HG02840 (cell line): ENCODE results near the gene TMEM225B.
"Not testable (repeated sequence)": the region's sequence is repeated elsewhere in the genome, so short reads cannot be mapped to it uniquely, and the experiment has no call there.

Experiments
- ATAC-seq: cut with Tn5 transposase; IDR thresholded peaks from one replicate; pipeline ENCODE4 v1.9.1; 2021; ENCODE audit warnings: mild to moderate bottlenecking, moderate library complexity, moderate number of reproducible peaks; ENCODE audit not compliant: unreplicated experiment, low FRiP score

Gene TMEM225B

GRCh38 chr7:99579281-99579955 lies 18.6 kb upstream of the TMEM225B start:
- ATAC-seq, result no peak

DNA sequence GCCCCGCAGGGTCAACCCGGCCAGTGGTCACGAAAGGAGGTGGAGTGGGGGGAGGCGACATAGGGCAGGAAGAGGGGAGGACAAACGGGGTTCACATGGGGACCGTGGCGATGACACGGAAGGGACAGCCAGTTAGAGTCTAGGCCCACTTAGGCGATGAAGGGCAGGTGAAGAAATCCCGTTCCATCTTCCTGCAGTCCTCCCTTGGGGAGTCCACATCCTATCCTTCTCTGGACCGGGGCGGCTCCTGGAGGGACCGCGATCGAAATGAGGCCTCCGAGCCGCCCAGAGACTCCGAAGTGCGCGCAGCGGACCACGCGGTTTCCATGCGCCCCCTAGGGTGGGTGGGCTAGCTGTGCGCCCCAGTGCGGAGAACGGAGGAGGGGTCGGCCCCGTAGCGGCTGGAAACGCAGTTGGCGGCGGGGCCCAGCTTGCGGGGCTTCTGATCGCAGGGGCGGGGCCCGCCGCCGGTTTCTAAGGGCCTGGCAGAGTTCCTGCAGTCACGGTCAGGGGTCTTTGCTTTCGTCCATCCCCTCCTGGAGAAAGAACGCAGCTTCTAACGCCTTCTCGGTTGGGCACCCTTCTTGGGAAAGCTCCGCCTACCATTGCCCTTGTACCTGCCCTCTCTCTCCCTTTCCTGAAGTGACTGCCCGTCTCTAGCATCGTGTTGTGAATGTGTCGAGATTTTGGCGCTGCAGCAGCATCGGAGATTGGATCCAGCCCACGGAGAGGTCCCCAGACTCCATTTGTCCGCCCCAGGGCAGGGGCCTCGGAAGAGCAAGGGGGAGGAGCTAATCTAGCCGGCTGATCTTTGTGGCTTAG lies 17.9 kb upstream of the TMEM225B start:
- ATAC-seq, result no peak

DNA sequence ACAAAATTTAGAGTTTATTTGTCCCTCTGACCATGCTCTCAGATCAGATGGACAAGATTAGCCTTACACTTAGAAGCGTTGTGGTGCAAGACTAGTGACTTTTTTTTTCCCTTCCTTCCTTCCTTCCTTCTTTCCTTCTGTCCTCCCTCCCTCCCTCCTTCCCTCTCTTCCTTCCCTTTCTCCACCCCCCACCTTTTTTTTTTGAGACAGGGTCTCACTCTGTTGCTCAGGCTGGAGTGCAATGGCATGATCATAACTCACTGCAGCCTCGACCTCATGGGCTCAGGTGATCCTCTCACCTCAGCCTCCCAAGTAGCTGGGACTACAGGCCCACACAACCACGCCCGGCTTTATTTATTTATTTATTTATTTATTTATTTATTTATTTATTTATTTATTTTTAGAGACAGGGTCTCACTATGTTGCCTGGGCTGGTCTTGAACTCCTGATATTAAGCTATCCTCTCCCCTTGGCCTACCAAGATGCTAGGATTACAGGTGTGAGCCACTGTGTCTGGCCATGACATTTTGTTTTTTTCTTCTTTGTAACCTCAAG lies 17.2 kb upstream of the TMEM225B start:
- not testable (repeated sequence) for ATAC-seq

- ATAC-seq, result no peak
Measured at GRCh38 chr7:99588868-99589267, 9.2 kb upstream of the TMEM225B start.

DNA sequence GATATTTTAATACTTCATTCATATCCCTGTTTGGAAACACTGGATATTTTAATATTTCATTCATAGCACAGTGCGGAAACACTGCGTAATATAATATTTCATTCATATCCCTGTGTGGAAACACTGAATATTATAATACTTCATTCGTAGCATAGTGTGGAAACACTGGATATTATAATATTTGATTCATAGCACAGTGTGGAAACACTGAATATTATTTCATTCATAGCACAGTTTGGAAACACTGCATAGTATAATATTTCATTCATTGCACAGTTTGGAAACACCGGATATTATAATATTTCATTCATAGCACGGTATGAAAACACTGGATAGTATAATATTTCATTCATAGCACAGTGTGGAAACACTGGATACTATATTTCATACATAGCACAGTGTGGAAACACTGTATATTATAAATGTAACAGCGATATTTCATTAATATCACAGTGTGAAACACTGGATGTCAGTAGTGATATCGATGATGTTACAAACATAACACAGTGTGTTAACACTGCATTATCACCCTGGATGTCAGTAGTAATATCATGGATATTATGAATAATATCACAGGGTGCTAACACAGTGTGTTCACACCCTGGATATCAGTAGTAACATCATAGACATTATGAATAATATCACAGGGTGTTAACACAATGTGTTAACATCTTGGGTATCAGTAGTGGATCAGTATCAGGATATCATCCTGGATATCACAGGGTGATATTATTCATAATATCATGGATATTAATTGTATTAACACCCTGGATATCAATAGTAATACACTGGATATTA lies 2.9 kb upstream of the TMEM225B start:
- no peak for ATAC-seq

DNA sequence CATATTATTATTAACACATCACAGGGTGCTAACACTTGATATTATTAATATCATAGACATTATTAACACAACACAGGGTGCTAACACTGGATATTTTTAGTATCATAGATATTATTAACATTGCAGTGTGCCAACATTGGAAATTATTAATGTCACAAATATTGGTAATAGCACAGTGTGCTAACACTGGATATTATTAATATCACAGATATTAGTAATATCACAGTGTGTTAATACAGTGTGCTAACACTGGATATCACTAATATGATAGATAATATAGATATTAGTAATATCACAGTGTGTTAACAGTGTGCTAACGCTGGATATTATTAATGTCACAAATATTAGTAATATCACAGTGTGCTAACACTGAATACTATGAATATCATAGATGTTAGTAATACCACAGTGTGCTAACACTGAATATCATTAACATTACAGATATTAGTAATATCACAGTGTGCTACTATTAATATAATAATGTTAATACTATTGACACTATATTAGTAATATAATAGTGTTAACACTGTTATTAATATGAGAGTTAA lies 1.6 kb upstream of the TMEM225B start:
- no peak for ATAC-seq

- no peak for ATAC-seq
Measured at GRCh38 chr7:99599836-99600235, 1.8 kb downstream of the TMEM225B start.

- no peak for ATAC-seq
Measured at GRCh38 chr7:99601656-99602310, 3.7 kb downstream of the TMEM225B start.

DNA sequence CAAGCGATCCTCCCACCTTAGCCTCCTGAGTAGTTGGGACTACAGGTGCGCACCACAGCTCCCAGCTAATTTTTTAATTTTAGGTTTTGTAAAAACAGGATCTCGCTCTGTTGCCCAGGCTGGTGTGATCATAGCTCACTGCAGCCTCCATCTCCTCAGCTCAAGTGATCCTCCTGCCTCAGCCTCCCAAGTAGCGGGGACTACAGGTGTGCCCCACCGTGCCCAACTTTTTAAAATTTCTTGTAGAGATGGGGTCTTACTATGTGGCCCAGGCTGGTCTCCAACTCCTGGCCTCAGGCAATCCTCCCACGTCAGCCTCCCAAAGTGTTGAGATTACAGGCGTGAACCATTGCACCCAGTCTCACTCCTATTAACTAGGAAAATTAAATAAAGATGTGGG lies 7.5 kb downstream of the TMEM225B start:
- ATAC-seq, result no peak

GRCh38 chr7:99606531-99606930 lies 8.5 kb downstream of the TMEM225B start:
- no peak for ATAC-seq

DNA sequence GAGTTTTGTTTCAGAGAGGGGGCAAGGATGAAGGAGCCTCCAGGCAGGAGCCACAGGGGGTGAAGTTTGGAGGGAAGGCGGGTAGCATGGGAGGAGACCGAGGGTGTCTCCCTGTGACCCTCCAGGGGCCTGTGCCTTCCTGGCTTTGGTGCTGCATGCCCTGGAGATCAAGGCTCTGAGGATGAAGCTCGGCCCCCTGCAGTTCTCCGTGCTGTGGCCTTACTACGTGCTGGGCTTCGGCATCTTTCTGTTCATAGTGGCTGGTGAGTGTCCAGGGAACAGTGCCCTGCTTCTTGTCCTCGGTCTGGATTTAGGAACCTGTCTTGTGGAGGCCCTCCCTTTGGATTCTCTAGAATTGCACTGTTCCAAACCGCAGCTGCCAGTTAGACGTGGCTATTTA lies 9.5 kb downstream of the TMEM225B start:
- ATAC-seq, result no peak

GRCh38 chr7:99614495-99614894 lies 16.4 kb downstream of the TMEM225B start:
- ATAC-seq, result no peak

DNA sequence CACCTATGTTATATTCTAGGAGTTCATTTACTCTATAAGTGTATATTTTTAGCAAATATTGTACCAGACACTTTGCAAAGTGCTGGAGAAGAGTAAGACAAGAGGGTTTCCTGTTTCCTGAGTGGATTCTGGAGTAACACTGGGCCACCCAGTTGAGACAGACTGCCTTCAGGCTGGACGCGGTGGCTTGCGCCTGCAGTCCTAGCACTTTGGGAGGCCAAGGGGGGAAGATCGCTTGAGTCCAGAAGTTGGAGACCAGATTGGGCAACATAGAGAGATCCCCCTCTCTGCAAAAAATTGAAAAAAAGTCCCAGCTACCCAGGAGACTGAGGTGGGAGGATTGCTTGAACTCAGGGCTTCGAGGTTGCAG lies 17.9 kb downstream of the TMEM225B start:
- no peak for ATAC-seq

DNA sequence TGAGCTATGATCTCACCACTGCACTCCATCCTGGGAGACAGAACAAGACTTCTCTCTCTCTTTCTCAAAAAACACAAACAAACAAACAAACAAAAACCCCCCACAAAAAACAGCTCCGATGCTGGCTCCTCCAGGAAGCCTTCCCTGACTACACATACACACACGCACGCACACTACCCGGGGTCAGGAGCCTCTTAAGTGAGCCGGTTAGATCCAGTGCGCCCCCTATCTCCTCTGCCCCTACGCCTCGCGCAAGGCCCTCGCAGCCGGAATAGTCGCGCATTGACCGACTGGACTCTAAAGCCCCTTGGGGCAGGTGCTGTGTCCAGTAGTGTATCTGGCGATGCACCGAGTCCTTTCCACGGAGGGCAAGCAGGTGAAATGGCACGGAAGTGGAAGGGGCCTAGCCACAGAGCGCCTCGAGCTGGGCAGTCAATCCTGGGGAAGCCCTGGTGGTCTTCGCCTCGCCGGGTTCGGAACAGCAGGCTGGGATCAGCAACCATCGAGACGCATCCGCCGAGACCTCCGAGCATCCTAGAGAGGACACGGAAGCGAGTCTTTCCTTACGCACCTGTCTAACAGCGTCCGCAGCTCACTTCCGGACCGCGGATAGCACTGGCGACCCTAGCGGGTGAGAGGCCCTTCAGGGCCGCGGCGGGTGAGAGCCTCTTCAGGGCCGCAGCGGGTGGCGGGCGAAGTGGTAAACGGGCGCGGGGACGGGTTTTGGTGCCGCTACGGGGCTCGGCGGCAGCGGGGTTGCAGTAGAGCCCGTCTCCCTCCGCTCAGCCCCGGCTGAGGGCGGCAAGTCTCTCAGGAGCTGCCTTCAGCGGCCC lies 18.5 kb downstream of the TMEM225B start, which contains the start of gene ZSCAN25:
ZSCAN25 (plus strand) TSS at position 588 of the 833 bp plus-strand sequence. CDS start 2,661 bp downstream, outside the sequence.
- peak; percentile 92 for ATAC-seq

DNA sequence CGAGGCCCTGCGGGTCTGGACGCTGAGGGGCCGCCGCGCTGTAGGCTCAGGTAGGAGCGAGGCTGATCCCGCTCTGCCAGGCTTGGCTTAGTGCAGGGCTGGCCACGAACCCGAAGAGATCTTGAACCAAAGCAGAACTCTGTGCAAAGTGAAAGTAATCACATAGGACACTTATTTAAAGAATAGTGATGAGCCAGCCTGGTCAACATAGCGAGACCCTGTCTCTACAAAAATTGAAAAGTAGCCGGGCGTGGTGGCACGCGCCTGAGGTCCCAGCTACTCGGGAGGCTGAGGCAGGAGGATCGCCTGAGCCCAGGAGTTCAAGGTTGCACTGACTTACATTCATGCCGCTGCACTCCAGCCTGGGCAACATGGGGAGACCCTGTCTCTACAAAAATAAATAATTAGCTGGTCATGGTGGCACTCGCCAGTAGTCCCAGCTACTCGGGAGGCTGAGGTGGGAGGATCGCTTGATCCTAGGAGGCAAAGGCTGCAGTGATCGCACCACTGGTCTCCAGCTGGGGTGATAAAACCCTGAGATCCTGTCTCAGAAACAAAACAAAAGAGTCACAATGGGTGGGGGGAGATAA lies 19.2 kb downstream of the TMEM225B start:
- ATAC-seq, result no peak

DNA sequence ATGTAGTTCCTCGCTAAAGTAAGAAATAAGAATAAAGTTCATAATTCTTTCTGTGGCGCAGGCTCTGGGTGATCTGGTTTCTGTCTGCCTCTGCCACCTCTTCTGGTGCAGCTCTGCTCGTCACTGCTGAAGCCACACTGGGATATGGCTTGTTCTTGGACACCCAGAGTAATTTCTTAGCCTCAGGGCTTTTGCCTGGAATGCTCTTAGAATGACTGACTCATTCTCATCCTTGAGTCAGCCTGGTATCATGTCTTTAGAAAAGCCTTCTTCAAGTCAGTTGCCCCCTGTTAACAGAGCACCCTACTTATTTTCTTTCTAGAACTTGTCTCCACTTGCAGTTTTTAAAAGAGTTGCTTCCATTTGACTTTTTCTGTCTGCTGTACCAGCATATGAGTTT lies 20.7 kb downstream of the TMEM225B start:
- ATAC-seq, result no peak

GRCh38 chr7:99619571-99620130 lies 21.6 kb downstream of the TMEM225B start:
- no peak for ATAC-seq

DNA sequence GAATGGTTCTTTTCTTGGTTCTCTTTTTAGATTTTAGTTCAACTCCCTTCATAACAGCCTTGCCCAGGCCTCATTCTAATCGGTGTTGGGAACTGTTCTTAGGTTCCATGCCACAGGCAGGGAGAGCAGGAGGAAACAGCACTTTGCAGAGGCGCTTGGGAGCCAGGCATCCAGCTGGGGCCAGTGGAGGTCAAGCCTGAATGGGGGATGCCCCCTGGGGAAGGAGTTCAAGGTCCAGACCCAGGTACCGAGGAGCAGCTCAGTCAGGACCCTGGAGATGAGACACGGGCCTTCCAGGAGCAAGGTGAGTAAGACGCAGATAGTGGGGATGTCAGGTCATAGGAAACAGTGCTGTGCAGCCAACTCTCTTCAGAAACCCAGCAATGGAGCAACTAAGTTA lies 23.2 kb downstream of the TMEM225B start:
- no peak for ATAC-seq
